HG02870 (cell line): ENCODE measurements around the gene MARCHF7.
"Not testable (repeated sequence)": the region's sequence is repeated elsewhere in the genome, so short reads cannot be mapped to it uniquely, and the experiment has no call there.

Experiments used
- ATAC-seq: cut with Tn5 transposase; IDR thresholded peaks from one replicate; pipeline ENCODE4 v1.9.1; 2021; ENCODE audit warnings: mild to moderate bottlenecking, moderate library complexity; ENCODE audit not compliant: unreplicated experiment

The MARCHF7 gene

DNA sequence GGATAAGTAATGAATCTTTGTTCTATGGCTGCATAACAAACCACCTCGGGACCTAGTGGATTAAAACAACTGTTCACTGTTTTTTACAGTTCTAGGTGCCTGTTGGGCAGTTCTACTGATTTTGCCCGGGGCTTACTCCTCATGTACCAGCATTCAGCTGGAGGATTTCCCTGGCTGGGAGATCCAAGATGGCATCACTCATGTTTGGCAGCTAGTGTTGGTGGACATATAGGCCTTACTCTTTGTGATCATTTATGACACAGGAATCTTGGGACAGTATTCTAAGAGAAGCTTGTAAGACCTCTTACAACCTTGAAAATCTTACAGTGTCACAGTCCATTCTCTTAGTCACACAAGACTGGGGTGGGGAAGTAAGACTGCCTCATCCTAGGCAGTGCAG lies 4.6 kb downstream of the MARCHF7 start:
- no peak for ATAC-seq

DNA sequence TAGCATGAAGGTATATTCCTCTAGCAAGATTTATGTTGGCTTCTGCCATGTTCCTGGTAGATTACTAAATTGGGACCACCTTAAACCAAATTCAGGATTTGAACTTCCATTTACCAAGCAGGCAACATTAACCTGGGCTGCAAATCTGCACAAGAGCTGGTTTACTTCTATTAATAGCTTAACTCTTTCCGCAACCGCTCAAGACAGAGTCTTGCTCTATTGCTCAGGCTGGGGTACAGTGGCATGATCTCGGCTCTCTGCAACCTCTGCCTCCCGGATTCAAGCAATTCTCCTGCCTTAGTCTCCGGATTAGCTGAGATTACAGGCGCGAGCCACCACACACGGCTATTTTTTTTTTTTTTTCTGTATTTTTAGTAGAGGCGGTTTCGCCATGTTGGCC lies 8.4 kb downstream of the MARCHF7 start:
- ATAC-seq: no peak

DNA sequence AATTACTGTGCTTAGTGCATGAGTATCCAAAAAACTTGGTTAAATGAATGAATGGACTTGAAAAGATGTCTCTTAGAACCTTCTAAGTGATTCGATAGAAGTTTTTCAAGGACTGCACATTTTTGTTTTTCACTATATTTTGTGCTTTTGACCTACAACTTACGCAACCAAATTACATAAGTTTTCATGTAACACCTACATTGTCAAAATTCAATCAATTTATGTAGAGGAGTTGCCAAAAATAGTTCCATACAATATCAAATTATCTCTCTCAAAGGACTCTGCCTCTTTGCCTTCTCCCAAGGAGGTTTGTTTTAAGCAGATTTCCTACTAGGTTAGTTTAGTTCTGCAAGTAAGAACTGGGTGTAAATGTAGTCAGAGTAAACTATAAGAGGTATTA lies 10.3 kb downstream of the MARCHF7 start:
- no peak for ATAC-seq

DNA sequence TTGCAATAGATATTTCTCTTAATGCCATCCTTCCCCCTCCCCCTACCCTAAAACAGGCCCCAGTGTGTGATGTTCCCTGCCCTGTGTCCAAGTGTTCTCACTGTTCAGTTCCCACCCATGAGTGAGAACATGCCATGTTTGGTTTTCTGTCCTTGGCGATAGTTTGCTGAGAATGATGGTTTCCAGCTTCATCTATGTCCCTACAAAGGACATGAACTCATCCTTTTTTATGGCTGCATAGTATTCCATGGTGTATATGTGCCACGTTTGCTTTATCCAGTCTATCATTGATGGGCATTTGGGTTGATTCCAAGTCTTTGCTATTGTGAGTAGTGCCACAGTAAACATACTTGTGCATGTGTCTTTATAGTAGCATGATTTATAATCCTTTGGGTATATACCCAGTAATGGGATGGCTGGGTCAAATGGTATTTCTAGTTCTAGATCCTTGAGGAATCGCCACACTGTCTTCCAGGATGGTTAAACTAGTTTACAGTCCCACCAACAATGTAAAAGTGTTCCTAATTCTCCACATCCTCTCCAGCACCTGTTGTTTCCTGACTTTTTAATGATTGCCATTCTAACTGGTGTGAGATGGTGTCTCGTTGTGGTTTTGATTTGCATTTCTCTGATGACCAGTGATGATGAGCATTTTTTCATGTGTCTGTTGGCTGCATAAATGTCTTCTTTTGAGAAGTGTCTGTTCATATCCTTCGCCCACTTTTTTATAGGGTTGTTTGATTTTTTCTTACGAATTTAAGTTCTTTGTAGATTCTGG lies 12.7 kb downstream of the MARCHF7 start:
- ATAC-seq: not testable (repeated sequence)

DNA sequence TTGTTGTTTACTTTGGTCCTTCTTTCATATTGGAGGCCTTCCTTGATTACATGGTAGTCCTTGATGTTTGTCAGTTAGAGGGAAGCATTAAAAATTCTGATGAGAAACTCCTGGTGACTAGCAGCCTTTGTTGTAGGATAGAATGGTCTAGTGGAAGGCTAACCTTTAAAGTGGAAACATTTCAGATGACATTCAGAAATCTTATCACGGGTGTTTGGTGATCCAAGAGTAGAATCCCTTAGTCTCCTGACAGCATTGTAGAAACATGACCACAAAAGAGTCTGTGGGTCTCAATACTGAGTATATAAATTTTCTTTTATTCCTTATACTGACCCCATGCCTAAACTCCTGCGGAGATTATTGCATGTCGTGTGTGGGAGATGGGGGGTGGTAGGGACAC lies 13.4 kb downstream of the MARCHF7 start:
- no peak for ATAC-seq

DNA sequence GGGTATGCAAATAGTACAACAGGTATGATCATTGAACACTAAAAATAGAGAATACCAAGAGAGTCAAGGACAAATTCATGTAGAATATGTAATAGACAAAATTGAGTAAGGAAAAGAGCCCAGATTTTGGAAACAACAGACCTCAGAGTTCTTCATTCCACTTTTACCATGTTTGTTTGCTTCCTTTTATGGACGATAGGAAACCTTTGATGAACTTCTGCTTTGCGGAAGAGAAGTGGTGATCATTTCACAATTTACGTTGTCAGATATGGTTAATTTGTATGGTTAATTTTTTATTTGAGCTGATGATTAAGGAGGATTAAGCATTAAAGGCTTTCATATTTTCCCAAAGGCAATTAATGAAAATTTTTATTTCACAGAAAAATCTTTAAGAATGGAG lies 16.3 kb downstream of the MARCHF7 start:
- ATAC-seq: no peak

DNA sequence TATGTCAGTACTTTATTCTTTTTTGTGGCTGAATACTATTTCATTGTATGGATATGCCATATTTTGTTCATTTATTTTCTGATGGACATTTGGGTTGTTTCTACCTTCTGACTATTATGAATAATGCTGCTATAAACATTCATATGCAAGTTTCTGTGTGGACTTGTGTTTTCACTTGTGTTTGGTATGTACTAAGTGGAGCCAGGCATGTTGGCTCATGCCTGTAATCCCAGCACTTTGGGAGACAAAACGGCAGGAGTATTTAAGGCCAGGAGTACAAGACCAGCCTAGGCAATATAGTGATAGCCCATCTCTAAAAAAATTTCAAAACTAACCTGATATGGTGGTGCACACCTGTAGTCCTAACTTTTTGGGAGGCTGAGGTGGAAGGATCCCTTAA lies 23.3 kb downstream of the MARCHF7 start:
- ATAC-seq: no peak

DNA sequence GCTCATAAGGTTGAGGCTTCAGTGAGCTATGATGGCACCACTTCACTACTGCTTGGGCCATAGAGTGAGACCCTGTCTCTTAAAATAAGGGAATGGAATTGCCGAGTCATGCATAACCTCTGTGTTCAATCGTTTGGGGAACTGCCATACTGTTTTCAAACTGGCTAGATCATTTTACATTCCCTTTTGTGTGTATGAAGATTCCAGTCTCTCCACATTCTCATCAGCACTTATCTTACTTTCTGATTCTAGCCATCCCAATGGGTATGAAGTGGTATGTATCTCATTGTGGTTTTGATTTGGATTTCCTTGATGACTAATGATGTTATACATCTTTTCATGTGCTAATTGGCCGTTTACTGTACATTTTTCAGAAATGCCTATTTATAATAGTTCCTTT lies 23.7 kb downstream of the MARCHF7 start:
- ATAC-seq: no peak

DNA sequence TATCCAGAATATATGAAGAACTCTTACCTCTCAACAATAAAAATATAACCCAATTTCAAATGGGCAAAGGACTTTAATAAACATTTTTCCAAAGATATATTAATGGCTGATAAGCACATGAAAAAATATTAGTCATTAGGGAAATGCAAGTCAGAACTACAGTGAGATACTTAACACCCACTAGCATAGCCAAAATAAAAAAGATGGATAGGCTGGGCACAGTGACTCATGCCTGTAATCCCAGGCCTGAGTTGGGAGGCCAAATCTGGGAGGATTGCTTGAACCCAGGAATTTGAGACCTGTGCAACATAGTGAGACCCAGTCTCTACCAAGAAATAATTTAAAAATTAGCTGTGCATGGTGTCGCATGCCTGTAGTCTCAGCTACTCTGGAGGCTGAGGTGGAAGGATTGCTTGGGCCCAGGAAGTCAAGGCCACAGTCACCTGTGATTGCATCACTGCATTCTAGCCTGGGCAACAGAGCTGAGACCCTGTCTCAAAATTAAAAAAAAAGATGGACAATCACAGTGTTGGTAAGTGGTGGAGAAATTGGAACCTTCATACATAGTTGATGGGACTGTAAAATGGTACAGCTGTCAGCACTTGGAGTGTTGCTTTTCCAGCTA lies 25.1 kb downstream of the MARCHF7 start:
- no peak for ATAC-seq

DNA sequence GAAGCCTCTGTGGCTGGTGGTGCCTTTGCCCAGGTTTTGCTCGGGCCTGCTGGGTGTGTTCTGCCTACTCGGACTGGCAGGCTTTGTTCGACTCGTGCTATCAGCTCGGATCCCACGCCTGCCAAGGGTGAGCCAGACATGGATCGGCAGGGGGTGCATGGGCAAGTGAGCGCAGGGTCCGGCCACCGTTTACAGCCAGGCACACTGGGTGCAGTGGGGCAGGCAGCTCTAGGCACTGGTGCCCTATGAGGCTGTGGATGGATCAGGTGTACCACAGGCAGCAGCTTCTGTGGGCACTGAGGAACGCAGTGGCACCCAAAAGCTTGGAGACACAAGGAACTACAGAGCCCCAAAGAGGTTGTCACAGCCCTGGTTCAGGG lies 25.6 kb downstream of the MARCHF7 start:
- ATAC-seq: no peak

DNA sequence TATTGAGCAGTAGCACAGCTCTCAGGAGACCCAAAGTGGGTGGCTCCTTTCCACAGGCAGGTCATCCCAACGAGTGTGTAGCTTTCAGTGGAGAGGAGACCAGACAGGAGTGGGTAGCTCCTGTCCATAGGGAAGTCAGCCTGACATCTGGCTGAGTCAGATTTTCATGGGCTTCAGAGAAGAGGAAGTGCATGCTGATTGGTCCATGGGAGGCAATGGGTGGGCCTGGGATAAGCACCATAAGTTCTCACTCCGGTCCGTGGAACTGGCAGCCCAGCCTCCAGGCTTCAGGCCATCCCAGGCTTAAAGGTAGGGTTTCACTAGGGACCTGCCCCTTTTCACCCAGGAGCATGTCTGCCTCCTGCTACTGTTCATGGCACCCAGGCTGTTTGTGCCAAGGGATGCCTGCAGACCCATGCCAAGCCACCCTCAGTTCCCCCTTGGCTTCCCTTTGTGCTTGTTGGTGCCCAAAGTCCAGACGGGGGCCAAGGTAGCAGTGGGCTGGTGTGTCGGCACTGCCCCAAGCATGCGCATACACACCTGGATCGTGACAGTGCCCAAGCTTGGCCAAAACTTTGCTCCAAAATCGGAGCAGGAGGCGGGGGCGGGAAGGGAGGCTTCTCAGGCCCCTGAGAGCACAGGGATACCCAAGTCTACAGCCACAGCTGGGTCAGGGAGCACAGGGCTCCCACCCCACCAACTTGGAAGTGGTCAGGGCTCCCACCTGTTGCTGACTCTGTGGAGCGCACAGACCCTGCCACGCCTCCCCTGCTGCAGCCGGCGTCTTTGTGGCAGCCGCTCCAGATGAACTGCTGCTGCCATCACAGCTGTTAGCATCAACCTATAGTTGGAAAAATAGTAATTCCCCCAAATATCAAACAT lies 26.4 kb downstream of the MARCHF7 start:
- ATAC-seq: no peak

DNA sequence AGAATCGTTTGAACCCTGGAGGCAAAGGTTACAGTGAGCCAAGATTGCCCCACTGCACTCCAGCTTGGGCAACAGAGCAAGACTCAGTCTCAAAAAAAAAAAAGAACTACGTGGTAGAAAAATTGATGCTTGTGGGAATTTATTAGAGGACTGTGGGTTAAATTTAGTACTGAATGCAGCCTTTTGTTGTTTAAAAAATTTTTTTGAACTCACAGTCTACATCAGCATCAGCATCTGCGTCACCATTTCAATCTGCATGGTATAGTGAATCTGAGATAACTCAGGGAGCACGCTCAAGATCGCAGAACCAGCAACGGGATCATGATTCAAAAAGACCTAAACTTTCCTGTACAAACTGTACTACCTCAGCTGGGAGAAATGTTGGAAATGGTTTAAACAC lies 30.5 kb downstream of the MARCHF7 start:
- ATAC-seq: no peak

DNA sequence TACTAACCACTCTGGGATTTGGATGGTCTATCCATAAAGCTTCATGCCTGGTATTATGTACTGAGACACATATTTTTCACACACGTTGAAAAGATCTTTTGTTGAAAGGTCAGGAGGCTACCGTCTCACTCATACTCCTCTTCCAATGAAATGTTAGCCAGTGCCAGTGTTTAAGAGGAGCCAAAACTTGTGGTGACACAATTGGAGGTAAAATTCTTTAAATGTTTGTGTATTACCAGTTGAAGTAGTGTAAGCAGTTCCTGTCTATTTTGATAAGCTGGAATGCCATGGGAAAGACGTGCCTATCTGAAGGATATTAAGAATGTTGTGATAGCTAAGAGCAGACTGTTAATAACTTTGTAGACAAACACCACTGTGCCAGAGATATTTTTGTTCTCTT lies 32.1 kb downstream of the MARCHF7 start:
- no peak for ATAC-seq

DNA sequence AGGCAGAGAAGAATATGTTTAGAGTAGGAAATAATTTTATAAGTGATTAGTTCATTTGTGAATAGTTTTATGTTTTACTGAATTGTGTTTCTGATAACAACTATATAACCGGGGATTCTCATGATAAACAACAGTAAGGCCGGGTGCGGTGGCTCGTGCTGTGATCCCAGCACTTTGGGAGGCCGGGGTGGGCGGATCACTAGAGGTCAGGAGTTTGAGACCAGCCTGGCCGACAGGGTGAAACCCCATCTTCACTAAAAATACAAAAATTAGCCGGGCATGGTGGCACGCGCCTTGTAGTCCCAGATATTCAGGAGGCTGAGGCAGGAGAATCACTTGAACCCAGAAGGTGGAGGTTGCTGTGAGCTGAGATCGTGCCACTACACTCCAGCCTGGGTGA lies 32.9 kb downstream of the MARCHF7 start:
- ATAC-seq: not testable (repeated sequence)

DNA sequence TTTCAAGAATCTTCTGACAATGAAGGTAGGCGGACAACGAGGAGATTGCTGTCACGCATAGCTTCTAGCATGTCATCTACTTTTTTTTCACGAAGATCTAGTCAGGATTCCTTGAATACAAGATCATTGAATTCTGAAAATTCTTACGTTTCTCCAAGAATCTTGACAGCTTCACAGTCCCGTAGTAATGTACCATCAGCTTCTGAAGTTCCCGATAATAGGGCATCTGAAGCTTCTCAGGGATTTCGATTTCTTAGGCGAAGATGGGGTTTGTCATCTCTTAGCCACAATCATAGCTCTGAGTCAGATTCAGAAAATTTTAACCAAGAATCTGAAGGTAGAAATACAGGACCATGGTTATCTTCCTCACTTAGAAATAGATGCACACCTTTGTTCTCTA lies 35.8 kb downstream of the MARCHF7 start:
- no peak for ATAC-seq

DNA sequence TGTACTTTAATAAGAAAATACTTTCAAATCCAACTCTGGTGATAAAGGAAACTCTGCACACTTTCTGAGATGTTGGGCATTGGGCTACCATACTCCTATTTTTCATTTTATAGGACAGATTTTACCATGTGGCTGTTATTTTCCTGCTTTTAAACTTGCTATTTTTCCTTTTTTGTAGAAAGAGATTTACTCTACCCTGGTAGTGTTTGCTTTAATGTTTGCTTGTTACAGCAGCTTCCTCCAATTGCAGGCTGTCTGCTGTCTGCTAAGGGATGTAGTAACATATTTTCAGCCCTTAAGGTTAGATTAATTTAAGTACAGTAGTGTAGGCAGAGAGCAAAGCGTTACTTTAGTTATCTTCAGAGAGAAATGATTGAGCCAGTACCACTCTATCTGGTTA lies 38.6 kb downstream of the MARCHF7 start:
- ATAC-seq: no peak

DNA sequence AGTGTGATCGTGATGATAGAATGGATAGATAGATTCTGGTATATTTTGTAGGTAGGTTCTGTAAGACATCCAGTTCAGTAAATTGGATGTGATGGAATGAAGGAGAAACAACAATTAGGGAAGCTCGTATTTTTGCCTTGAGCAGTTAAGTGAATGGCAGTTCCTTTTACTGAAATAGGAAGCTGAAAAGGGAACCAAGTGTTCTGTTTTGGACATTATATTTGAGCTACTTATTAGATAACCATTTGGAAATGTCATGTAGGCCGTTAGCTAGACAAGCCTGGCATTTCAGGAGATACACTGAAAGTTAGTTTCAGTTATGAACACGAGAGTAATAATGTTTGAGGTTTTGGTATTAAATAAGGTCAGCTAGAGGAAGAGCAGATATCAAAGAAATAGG lies 41.5 kb downstream of the MARCHF7 start:
- no peak for ATAC-seq

DNA sequence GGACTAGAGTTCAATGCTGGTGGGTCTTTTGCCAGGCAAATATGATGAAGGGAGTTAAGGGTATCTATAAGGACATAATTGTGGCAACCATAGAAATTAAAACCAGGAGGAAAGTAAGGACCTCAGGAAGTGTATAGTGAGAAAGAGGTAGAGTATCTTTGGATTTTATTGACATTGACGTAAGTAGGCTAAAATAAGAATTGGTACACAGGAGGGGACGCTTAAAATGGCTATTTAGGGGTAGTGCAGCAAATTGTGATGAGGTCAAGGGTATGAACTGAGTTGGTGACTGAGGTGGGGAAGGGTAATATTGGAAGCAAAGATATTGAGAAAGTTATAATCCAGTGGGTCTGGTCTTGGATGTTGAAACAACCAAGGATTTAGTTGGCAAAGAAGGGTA lies 42.7 kb downstream of the MARCHF7 start:
- no peak for ATAC-seq

DNA sequence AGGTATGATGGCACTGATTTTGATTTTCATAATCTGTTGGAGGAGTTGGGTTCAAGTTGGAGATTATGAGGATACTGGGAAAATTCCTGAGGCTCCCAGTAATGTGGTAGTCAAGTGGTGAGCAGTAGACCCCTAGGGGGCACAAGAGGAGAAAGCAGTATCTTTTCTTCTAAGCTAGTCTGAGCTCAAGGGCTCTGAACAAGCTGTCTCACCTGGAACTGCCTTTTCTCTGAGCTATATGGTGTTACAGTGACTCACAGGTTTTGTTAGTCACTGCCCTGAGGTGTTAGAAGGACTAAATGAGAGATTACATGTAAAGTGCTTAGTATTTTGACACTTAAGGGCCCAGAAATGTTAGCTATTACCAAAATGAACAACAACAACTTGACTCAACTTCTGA lies 43.5 kb downstream of the MARCHF7 start:
- no peak for ATAC-seq

DNA sequence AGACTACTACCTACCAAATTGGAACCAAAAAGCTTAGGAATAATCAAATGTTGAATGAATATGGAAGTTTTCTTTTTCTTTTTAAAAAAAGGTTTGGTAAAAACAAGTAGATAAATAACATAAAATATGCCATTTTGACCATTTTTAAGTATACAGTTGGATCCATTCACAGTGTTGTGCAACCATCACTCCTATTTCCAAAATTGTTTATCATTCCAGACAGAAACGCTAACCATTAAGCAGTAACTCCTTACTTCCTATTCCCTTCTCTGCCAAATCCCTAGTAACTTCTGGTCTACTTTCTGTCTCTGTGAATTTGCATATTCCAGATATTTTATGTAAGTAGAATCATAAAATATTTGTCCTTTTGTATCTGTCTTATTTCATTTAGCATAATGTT lies 45.9 kb downstream of the MARCHF7 start:
- no peak for ATAC-seq

DNA sequence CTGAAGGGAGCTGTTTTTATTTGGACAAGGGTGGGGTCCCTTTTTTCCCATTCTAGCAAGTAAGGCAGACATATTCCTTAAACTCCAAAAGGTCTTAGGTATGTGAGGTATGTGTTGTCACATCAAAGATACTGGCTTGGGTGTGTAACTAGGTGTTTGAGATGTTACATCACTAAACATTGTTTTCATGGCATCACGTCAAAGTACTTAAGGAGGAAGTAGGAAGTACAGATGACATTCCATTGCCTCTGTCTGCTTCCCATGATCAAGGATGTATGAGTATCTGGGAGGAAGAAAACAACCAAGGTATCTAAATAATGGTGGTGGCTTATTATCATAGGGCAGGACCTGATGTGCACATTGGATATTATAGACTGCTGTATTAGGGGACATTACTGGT lies 46.4 kb downstream of the MARCHF7 start:
- ATAC-seq: no peak

DNA sequence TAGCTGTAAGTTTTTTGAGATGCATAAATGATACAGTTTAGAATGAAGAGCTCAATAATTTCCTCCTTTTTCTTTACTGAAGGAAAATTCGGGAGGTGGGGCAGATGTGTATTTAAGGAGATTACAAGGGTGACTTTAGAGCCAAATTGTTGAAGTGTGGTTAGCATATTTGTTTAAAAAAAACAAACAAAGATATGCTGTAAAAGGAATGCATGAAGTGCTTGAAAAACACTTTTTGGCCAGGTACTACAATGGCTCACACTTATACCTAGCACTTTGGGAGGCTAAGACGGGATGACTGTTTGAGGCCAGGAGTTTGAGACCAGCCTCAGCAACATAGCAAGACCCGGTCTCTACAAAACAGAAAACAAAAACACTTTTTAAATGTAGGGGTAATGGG lies 47.3 kb downstream of the MARCHF7 start:
- ATAC-seq: no peak
